Stimulated activated CD4-positive, alpha-beta T cell treated with anti-CD3 and anti-CD28 coated beads, Interleukin-12 subunit alpha, Interleukin-12 subunit beta, amount 100 ng/mL, for 4 hours (primary cell): ENCODE results near the gene MRPS6.

Experiments
- DNase-seq: peaks from one replicate; pipeline ENCODE4 v3.0.0-alpha.2; 2020

The MRPS6 gene

DNA sequence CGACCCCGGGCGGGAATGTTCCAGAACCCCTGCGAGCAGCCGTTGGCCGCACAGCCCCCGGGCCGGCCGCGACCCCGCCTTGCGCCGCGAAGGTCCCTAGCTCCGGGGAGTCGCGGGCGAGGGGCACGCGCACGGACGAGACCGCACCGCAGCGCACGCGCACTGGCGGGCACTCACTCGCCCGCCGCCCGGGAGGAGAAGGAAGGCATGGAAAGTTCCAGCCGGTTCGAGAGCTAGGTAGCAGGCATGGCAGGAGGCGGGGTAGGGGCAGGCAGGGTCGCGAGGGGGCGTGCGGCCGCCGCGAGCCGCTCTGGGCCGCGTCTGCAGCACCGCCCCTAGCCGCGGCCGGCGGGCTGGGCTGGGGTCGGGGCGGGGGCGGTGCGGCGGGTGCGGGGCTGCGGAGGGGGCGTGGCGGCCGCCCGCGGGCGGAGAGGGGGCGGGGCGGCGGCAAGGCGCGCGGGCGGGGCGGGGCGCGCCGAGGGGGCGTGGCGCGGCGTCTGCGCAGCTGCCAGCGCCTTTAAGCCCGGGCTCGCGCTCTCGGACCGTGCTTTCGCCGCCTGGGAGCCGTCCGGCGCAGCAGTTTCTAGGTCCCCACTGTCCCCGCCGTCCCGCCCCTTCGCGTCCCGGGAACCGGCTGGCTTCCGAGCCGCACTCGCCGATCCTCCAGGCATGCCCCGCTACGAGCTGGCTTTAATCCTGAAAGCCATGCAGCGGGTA, at the start of gene MRPS6, which contains the start of gene SLC5A3:
Gene MRPS6, plus strand, starts transcription at position 547 of the 717 bp plus-strand sequence. Its CDS starts 123 bp downstream, at position 670.
Gene SLC5A3, plus strand, starts transcription at position 547 of the 717 bp plus-strand sequence. CDS start 21,621 bp downstream, outside the sequence.
- peak; percentile 74 for DNase-seq

DNA sequence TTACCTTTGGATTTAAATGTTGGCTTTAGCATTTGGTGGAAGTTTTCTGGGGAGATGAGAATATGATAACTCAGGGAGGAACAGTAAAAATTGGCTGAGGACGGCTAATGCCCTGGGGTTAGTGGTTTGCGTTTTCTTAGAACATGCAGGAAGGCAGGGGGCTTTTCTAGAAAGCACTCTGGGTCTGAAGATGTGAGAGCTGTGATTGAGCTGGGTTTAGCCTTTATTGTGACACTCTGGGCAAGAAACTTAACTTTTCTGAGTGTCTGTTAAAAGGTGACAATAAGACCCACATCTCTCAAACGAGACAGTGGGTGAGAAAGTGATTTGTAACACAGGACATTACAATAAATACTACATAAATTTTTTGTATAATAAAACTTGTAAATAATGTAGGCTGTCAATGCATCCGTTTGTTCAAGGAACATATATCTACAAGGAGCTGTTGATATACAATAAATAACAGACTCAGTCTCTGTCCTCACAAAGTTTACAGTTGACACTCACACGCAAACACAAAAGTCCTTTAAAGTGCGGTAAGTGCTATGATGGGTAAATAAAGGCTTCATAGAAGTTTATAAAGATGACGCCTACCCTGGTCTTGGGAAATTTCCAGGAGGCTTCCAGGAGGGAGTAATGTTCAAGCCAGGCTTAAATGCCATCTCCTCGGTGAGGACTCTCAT, 49.5 kb upstream of the MRPS6 start:
- DNase-seq = no peak

DNA sequence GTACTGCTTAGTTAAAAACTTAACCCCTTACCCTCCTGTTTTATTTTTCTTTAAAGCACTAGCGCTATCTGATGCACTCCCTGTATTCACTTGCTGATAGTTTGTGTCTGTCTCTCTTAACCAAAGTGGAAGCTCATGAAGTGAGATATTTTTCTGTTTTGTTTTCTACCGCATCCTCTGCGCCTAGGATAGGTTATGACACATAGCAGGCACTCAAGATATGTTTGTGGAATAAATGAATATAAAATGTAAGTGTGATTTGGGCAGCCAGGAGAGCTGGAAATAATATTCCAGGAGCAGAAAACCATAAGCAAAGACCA, 49.0 kb upstream of the MRPS6 start:
- no peak for DNase-seq

DNA sequence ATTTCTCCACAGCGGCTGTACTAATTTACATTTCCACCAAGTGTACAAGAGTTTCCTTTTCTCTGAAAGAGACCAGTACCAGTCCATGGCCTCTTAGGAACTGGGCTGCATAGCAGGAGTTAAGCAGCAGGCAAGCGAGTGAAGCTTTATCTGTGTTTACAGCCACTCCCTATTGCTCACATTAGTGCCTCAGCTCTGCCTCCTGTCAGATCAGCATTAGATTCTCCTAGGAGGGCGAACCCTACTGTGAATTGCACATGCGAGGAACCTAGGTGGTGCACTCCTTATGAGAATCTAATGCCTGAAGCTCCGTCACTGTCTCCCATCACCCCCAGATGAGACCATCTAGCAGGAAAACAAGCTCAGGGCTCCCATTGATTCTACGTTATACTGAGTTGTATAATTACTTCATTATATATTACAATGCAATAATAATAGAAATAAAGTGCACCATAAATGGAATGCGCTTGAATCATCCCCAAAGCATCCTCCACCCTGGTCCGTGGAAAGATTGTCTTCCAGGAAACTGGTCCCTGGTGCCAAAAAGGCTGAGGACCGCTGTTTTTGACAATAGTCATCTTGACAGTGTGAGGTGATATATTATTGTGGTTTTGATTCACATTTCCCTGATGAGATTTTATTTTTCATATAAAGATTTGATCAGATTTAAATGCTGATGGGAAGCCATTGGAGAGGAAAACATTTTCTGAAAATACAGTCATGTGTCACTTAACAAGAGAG, 45.5 kb upstream of the MRPS6 start:
- DNase-seq = no peak

- peak; percentile 19 for DNase-seq
Observed at GRCh38 chr21:34029743-34030528, 43.4 kb upstream of the MRPS6 start.

- no peak for DNase-seq
Observed at GRCh38 chr21:34031835-34032370, 41.5 kb upstream of the MRPS6 start.

DNA sequence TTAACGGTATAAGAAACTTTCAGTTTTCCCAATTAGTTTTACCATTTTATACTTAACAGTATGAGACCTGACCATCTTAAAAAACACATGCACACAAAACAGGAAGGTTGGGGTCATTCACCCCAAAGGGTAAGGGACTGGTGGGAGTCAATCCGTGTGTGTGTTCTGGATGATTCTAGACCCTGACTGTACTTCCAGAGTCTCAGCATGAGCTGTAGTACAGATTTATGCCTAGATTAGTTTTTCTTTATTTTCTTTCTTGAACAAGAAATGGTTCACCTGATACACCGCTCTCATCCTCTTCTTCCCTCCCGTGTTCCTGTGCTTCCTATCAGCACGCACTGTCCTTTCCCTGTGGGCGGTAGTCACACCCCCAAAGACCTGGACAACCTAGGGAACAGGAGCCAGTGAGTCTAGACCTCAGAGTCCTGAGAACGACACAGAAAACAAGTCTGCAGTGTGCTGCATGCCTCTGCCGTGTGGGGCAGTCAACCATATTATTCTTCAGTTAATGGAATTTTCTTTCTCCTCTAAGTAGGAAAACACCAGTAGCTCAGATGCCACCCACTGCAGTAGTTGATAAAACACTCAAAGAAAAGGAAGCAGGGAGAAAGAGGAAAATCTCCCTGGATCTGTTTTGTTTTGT, 38.9 kb upstream of the MRPS6 start:
- no peak for DNase-seq

GRCh38 chr21:34035619-34036354, 37.6 kb upstream of the MRPS6 start:
- no peak for DNase-seq

DNA sequence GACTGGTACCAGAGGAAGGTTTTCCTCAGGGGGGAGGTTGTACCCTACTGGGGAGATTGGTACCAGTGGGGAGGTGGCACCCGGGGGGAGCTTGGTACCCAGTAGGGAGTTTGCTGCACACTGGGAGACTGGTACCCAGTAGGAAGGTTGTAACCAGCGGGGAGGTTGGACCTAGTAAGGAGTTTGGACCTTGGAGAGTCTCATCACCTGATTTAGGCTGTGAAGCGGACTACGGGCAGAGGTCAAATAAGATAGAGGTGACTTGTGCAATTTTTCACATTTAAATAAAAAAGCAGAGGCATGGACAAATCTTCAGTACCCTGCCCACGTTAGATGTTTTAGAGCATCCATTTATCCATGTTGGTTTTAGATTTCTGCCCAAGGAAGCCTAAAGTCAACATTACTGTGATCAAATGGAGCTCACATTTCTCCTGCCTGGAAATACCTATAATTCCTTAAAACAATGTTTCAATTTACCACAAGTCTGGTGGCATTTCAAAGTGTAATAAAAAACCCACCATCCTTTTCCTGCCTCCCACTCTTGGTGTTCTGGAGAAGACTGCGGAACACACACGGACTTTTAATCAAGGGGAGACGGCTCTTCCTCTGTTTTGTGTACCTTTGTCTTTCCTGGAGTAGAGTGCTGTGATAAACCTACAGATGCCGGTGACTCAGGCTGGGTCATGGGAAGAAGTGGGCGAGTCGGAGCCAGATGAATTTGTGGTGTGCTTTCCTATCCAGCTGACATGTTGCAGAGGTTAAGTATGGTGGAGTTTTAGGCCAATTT, 36.2 kb upstream of the MRPS6 start:
- DNase-seq = no peak

DNA sequence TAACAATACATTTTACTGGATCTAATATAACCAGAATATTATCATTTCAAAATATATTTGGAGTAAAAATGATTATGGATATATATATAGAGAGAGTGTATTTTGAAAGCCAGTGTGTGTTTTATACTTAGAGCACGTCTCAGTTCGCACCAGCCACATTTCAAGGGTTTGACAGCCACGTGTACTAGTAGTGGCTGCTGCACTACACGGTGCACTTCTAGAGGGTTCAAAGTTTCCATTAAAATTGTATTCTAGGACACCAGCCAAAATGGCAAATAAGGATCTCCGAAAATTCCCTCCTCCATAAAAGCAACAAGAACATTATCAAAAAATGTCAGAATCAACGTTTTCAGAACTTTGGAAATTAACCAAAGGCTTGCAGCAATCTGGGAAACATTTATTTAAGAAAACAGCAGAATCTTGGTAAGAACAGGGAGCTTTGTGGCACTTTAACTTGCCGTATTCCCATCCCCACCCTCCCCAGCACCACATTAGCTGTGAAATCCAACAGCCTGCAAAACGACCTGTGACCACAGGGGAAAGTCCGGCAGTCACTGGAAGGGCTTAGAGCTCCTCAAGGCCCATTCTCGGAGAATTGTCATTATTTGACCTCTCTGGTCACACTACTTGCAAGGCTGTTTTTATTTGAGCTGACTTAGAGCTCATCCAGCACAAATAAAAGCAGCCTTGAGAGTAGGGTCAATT, 33.5 kb upstream of the MRPS6 start:
- no peak for DNase-seq

- DNase-seq = no peak
Observed at GRCh38 chr21:34042735-34043134, 30.6 kb upstream of the MRPS6 start.

GRCh38 chr21:34043333-34043732, 30.0 kb upstream of the MRPS6 start:
- DNase-seq = no peak

- DNase-seq = no peak
Observed at GRCh38 chr21:34046917-34047316, 26.5 kb upstream of the MRPS6 start.

- DNase-seq = no peak
Observed at GRCh38 chr21:34047835-34048234, 25.5 kb upstream of the MRPS6 start.

GRCh38 chr21:34052171-34052570, 21.2 kb upstream of the MRPS6 start:
- DNase-seq = no peak

GRCh38 chr21:34054259-34054658, 19.1 kb upstream of the MRPS6 start:
- DNase-seq = no peak

DNA sequence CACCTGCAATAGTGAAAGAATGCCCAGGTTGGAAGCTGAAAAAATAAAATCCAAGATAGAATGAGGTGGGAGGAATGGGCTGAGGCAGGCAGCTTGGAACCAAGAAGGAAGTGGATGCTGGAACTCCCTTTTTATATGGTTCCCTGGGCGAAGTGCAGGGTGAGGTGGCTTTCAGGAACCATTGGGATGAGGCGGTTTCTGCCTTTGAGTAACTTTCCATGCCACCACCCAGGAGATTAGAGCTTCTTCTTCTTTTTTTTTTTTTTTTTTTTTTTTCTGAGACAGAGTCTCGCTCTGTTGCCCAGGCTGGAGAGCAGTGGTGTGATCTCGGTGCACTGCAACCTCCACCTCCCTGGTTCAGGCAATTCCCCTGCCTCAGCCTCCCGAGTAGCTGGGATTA, 17.8 kb upstream of the MRPS6 start:
- no peak for DNase-seq

- no peak for DNase-seq
Observed at GRCh38 chr21:34061983-34062382, 11.4 kb upstream of the MRPS6 start.

DNA sequence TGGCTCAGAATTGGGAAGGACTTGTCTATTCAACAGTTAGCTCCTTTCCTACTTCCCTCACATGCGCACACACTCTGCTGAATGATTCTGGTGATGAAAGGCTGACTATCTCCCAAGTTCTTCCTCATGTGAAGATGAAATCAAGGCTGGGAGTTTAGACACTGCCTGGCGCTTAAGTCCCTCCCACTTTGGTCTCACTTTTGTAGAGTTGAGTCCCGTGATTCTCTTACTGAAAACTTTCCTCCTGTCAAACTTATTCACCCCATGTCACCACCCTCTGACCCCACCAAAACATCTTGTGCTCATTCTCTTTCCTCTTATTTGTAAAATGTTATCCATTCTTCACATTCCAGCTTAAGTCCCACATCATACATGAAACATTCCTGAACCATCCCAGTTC, 8.4 kb upstream of the MRPS6 start:
- no peak for DNase-seq

GRCh38 chr21:34071683-34072082, 1.7 kb upstream of the MRPS6 start:
- DNase-seq = no peak
